Chondrocyte (in vitro differentiated cells): ENCODE measurements around the gene MAMLD1. TPM values are rescaled to one million over a fixed set of nuclear protein-coding genes. Genes with fewer than 3 reads are reported as not detected.
A peak's percentile ranks its signal among the peaks of the same experiment; 100 is the strongest.

ENCODE experiments used
- DNase-seq: peaks from one replicate; pipeline ENCODE4 v3.0.0; 2021; ENCODE audit warnings: mixed read lengths, low spot score
- H3K27ac Mint-ChIP-seq: one replicate; pipeline ENCODE4 v1.8.0; 2021; ENCODE audit warnings: mild to moderate bottlenecking, moderate library complexity, mixed read lengths; ENCODE audit not compliant: unreplicated experiment
- H3K27me3 Mint-ChIP-seq: 2 replicates; pipeline ENCODE4 v1.8.0; 2021; ENCODE audit warnings: low read depth, mixed read lengths
- H3K36me3 Mint-ChIP-seq: 2 replicates; pipeline ENCODE4 v1.8.0; 2021; ENCODE audit warnings: low read depth, mixed read lengths
- H3K4me1 Mint-ChIP-seq: 2 replicates; pipeline ENCODE4 v1.8.0; 2021; ENCODE audit warnings: low read depth, mild to moderate bottlenecking, mixed read lengths
- H3K4me3 Mint-ChIP-seq: one replicate; pipeline ENCODE4 v1.8.0; 2021; ENCODE audit warnings: mild to moderate bottlenecking, moderate library complexity, mixed read lengths; ENCODE audit not compliant: unreplicated experiment
- H3K9me3 Mint-ChIP-seq: 2 replicates; pipeline ENCODE4 v1.8.0; 2021; ENCODE audit warnings: low read depth, mixed read lengths
- CTCF ChIP-seq: fragments of 200-600 bp; sonication (generic); IDR thresholded peaks from 2 replicates; pipeline ENCODE4 v1.5.0; 2021; ENCODE audit warnings: antibody characterized with exemption, mild to moderate bottlenecking, moderate library complexity
- total RNA-seq: library from RNA; stranded (reverse); gene quantifications from 3 replicates; pipeline ENCODE4 v1.2.1, GENCODE V29; 2021

Gene MAMLD1
- total RNA-seq, 1 donor from 2014 or later: 8.8 TPM

- no peaks in the 10 kb centered on the region for H3K36me3 Mint-ChIP-seq
These were observed 83.0 kb downstream of the MAMLD1 start for GRCh38 chrX:150446151-150446550.

GRCh38 chrX:150446995-150447394, 83.9 kb downstream of the MAMLD1 start:
- Mint-ChIP-seq H3K27me3 (no peaks in the 10 kb centered on the region), H3K4me3 (no peak overlapping the region), H3K9me3 (peaks cover 9% of the 10 kb centered on the region), H3K27ac (no peak overlapping the region), H3K36me3 (no peaks in the 10 kb centered on the region), H3K4me1 (no peaks in the 10 kb centered on the region)
- no peak for TF ChIP-seq CTCF
- no peak for DNase-seq

More at GRCh38 chrX:150446151-150446550, 83.0 kb downstream of the MAMLD1 start:
- no peaks in the 10 kb centered on the region for H3K27me3 Mint-ChIP-seq
- no peaks in the 10 kb centered on the region for H3K4me1 Mint-ChIP-seq
- DNase-seq: no peak
- H3K27ac Mint-ChIP-seq: no peak overlapping the region
- H3K9me3 Mint-ChIP-seq: peaks cover 13% of the 10 kb centered on the region
- no peak for TF ChIP-seq CTCF
- H3K4me3 Mint-ChIP-seq: no peak overlapping the region

DNA sequence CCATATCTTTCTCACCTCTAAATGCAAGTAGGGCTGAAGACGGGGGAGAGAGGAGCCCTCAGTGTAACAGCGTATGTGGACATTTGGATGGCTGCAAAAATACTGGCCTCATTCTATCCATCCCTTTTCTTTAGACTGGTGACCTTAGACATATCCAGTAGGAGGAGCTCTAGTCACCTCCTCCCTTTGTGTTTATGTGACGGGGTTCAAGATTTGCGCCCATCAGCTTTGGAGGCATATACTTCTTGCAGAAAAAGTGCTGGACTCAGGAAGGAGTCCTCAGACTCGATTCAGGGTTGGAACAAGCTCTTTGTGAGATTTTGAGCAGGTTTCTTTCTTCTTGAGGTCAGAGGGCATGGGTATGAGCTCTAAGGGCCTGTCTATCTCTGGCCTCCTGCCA, 86.2 kb downstream of the MAMLD1 start:
- Mint-ChIP-seq H3K36me3 (peaks cover 1% of the 10 kb centered on the region), H3K27me3 (no peaks in the 10 kb centered on the region), H3K4me1 (no peaks in the 10 kb centered on the region), H3K27ac (no peak overlapping the region), H3K4me3 (no peak overlapping the region), H3K9me3 (no peaks in the 10 kb centered on the region)
- peak; percentile 22 for TF ChIP-seq CTCF
- no peak for DNase-seq

GRCh38 chrX:150450519-150451177, 87.5 kb downstream of the MAMLD1 start:
- no peak overlapping the region for H3K4me3 Mint-ChIP-seq
- H3K9me3 Mint-ChIP-seq: peaks cover 2% of the 10 kb centered on the region
- H3K4me1 Mint-ChIP-seq: peaks cover 3% of the 10 kb centered on the region
- peaks cover 1% of the 10 kb centered on the region for H3K36me3 Mint-ChIP-seq
- DNase-seq: no peak
- H3K27ac Mint-ChIP-seq: no peak overlapping the region
- H3K27me3 Mint-ChIP-seq: no peaks in the 10 kb centered on the region
- TF ChIP-seq CTCF: no peak

DNA sequence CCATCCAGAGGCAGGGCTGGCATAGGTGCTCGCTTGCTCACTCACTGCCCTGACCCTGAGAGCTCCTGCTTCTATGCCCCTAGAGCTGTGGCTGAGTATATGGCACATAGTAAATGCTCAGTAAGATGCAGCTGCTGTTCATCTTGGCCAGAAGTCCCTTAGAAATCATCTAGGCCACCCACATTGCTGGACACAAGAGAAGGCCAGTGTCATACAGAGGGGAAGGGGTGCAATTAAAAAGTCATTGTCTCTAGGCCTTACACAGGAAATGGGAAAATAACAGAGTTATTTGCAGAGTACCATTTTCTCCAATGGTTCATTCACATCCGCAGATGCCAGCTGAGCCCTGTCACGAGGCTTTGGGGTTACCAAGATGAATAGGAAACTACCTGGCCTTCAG, 88.8 kb downstream of the MAMLD1 start:
- Mint-ChIP-seq H3K4me1 (peaks cover 3% of the 10 kb centered on the region), H3K27ac (no peak overlapping the region)

More for the DNA sequence above, 88.8 kb downstream of the MAMLD1 start:
- no peak for TF ChIP-seq CTCF
- Mint-ChIP-seq H3K36me3 (peaks cover 1% of the 10 kb centered on the region), H3K9me3 (peaks cover 2% of the 10 kb centered on the region), H3K4me3 (no peak overlapping the region), H3K27me3 (no peaks in the 10 kb centered on the region)
- no peak for DNase-seq
